IPS-18c (cell line): Measurements from ENCODE around the gene DDR2.

Experiments used
- H3K4me3 ChIP-seq: 2 replicates; pipeline ENCODE4 v1.7.0; 2013; ENCODE audit warnings: low read depth, mild to moderate bottlenecking, low read length, moderate library complexity; ENCODE audit not compliant: insufficient read depth
- H3K9me3 ChIP-seq: one replicate; pipeline ENCODE4 v1.6.1; 2013; ENCODE audit warnings: mild to moderate bottlenecking, low read length, moderate library complexity; ENCODE audit not compliant: control insufficient read depth, insufficient read depth

Gene DDR2

GRCh38 chr1:162662013-162662412 lies 29.7 kb downstream of the DDR2 start:
- Histone ChIP-seq H3K9me3 (no peaks in the 10 kb centered on the region), H3K4me3 (no peak overlapping the region)

DNA sequence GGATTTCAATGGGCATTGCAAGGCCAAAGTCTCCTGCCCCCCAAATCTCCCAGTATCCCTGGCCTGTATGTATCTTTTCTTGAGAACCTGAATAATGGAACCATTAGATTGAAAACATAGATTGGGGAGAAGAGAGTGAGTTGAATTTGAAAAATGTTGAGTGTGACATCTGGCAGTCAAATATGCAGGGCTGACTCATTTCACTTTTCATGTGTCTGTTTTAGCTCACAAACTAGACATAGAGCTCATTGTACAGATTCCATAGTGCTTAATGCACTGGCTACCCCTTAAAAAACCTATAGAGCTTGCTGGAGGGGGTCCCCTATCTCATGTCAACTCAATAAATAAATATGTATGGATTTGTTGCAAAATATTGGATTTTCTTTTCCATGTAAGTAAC lies 30.8 kb downstream of the DDR2 start:
- Histone ChIP-seq H3K9me3 (no peaks in the 10 kb centered on the region), H3K4me3 (no peak overlapping the region)

- Histone ChIP-seq H3K4me3 (no peak overlapping the region), H3K9me3 (no peaks in the 10 kb centered on the region)
These were observed 31.4 kb downstream of the DDR2 start for GRCh38 chr1:162663589-162664106.

GRCh38 chr1:162666006-162666645 lies 33.9 kb downstream of the DDR2 start:
- no peak overlapping the region for H3K4me3 ChIP-seq
- H3K9me3 ChIP-seq, result no peaks in the 10 kb centered on the region

DNA sequence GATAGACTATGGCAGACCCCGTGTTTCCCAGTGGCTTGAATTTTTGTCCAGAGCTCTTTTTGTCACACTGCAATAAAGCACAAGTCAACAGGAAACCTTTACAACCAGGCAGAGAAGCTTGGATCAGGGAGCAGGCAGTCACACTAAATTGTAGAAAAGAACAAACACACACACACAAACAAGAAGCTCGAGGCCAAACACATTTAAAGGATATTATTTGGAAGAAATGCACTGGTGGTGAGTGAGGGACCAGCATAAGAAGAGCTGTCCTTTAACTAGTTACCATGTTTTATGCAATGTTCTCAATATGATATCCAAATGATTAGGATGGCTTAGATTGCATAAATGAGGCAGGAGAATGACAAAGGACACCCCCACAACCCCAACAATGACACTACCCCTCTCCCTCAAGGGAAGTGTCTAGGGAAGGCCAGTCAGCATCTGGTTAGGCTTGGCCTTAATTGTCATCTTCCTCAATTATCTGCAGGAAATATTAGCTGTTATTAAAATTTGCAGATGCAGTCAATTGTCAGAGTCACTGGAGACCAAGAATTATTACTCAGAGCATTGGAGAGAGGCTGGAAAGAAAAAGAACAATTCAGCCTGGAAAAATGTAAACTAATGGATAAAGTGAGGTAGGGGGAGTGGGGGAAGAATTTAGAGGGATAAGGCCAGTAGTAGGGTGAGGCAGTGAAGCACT lies 35.3 kb downstream of the DDR2 start:
- Histone ChIP-seq H3K9me3 (no peaks in the 10 kb centered on the region), H3K4me3 (no peak overlapping the region)

DNA sequence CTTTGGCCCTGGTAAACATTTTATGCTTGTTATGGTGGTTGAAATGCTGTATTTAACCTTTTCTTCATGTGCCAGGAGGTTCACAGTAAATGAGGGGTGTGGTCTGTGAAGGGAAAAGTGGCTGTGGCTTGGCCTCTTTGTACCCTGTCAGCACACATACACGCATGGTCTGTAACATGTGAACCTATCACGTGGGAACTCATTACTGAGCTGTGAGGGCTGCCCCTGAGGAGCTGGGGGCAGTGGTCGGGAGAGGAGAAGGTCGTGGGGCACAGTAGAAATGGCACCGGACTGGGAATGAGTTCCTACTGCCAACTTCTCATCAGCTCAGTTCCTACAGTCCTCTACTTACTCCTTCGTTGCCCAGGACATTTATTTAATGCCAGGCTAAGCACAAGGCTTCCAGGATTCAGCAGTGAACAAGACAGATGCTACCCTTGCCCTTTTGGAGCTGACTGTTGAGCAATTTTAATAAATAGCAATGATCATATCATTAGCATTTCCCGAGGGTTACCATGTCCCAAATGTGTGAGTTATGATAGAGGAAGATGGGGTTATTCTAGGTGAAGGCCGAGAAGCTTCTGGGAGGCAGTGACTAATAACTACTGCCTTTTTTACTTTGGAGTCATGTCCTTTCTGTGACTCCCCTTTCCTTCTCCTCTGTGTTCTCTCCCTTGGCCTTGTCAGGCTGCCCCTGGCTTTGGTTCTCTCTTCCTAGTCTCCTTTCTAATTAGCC lies 38.8 kb downstream of the DDR2 start:
- Histone ChIP-seq H3K4me3 (no peak overlapping the region), H3K9me3 (no peaks in the 10 kb centered on the region)

GRCh38 chr1:162671664-162672410 lies 39.6 kb downstream of the DDR2 start:
- Histone ChIP-seq H3K9me3 (no peaks in the 10 kb centered on the region), H3K4me3 (no peak overlapping the region)

GRCh38 chr1:162672622-162673260 lies 40.5 kb downstream of the DDR2 start:
- H3K4me3 ChIP-seq, result no peak overlapping the region
- H3K9me3 ChIP-seq, result no peaks in the 10 kb centered on the region

GRCh38 chr1:162674034-162674608 lies 41.9 kb downstream of the DDR2 start:
- no peaks in the 10 kb centered on the region for H3K9me3 ChIP-seq
- no peak overlapping the region for H3K4me3 ChIP-seq

DNA sequence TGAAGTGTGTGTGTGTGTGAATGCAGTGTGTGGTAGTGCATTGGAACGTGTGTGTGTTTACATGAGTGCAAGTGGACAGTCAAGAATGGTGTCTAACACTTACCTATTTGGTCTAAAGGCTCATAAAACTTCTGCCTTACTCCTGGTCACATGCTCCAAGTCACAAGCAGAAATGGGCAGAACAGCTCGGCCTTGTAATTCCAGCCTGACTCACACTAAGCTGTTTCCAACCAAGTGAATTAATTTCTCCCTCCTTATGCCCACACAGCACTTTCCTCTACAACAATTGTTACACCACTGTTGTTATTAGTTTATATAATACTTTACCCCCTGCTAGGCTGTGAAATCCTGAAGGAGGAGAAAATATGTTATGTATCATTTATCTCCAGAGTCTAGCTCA lies 43.8 kb downstream of the DDR2 start:
- H3K9me3 ChIP-seq, result no peaks in the 10 kb centered on the region
- H3K4me3 ChIP-seq, result no peak overlapping the region

DNA sequence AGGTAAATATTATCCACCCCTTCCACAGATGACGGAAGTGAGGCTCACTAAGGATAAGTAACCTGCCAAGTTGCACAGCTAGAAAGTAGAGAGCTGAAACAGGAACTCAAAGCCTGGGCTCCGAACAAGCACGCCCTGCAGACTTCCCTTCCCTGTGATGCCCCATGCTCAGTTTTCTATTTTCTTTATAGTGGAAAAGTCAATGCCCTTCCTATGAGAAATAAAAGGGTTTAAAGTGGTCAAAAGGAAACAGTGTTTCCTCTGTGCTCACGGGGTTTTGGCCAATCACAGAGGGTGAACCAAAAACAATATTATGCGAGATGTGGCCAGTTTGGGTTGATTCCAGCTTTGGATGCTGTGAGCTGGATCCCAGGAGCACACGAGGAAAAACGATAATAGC lies 44.5 kb downstream of the DDR2 start:
- H3K4me3 ChIP-seq, result no peak overlapping the region
- H3K9me3 ChIP-seq, result no peaks in the 10 kb centered on the region

DNA sequence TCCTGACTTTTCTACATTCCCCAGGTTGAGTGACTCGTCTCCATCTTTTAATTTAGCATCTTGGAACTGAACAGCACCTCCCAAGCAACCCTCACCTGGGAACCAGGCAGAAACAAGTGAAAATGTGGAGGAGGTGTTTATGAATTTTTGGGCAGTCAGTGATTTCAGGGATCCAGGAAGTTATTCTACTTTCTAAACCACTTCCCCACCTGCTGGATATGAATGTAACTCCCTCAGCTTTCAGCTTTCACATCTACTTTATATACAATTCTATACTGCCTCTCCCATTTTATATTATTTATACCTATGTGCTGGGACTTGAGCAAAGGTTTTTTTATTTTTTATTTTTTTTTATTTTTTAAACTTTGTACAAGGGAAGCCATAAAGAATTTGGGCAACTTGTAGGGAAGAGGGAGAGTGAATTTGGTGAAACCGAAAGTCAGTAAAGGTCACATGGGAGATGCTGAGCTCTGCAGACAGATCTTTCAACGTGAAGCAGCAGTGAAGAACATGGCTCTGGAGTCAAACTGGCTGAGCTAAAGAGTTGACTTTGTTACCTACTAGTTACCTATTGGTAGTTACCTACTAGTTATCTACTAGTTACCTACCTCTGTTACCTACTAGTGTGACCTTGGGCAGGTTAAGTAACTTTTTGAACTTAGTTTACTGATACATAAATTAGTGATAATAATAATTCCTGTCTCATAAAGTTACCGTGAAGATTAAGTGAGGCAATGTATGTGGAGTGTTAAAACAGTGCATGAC lies 45.5 kb downstream of the DDR2 start:
- no peak overlapping the region for H3K4me3 ChIP-seq
- H3K9me3 ChIP-seq, result no peaks in the 10 kb centered on the region

- H3K4me3 ChIP-seq, result no peak overlapping the region
These were observed 46.2 kb downstream of the DDR2 start for GRCh38 chr1:162678439-162678838.

GRCh38 chr1:162679298-162679697 lies 47.0 kb downstream of the DDR2 start:
- no peak overlapping the region for H3K4me3 ChIP-seq
- H3K9me3 ChIP-seq, result no peaks in the 10 kb centered on the region

More at GRCh38 chr1:162678439-162678838, 46.2 kb downstream of the DDR2 start:
- no peaks in the 10 kb centered on the region for H3K9me3 ChIP-seq

GRCh38 chr1:162680419-162681121 lies 48.3 kb downstream of the DDR2 start:
- Histone ChIP-seq H3K9me3 (no peaks in the 10 kb centered on the region), H3K4me3 (no peak overlapping the region)

GRCh38 chr1:162681122-162681436 lies 48.8 kb downstream of the DDR2 start:
- no peaks in the 10 kb centered on the region for H3K9me3 ChIP-seq
- H3K4me3 ChIP-seq, result no peak overlapping the region
